Measurements from ENCODE around the gene KRTAP10-1. TPM values are rescaled to one million over a fixed set of nuclear protein-coding genes. Genes with fewer than 3 reads are reported as not detected.
"Not testable (repeated sequence)": the region's sequence is repeated elsewhere in the genome, so short reads cannot be mapped to it uniquely, and the experiment has no call there.

KRTAP10-1 gene
- total and polyA plus RNA-seq, 8 donors: not detected

GRCh38 chr21:44582055-44582454 lies 42.1 kb upstream of the KRTAP10-1 start:
- 65 to 75% methylated on average over 15 of the region's 15 CpGs for WGBS, 2 donors
- DNase-seq (no peak), FAIRE-seq (no peak), ATAC-seq (no peak)
- TF ChIP-seq, protein P1, sequence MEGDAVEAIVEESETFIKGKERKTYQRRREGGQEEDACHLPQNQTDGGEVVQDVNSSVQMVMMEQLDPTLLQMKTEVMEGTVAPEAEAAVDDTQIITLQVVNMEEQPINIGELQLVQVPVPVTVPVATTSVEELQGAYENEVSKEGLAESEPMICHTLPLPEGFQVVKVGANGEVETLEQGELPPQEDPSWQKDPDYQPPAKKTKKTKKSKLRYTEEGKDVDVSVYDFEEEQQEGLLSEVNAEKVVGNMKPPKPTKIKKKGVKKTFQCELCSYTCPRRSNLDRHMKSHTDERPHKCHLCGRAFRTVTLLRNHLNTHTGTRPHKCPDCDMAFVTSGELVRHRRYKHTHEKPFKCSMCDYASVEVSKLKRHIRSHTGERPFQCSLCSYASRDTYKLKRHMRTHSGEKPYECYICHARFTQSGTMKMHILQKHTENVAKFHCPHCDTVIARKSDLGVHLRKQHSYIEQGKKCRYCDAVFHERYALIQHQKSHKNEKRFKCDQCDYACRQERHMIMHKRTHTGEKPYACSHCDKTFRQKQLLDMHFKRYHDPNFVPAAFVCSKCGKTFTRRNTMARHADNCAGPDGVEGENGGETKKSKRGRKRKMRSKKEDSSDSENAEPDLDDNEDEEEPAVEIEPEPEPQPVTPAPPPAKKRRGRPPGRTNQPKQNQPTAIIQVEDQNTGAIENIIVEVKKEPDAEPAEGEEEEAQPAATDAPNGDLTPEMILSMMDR (IDR thresholded peaks at IDR 0.05): no peak
- Histone ChIP-seq H3K27ac (no peak overlapping the region), H3K36me3 (no peaks in the 10 kb centered on the region), H3K4me3 (no peak overlapping the region), H3K27me3 (peaks cover 0 to 11% (median 0%) of the 10 kb centered on the region in 4 donors), H3K9me3 (no peaks in the 10 kb centered on the region), H3K4me1 (no peaks in the 10 kb centered on the region)
- intact Hi-C loops (cut with DNase I): no loop called here

DNA sequence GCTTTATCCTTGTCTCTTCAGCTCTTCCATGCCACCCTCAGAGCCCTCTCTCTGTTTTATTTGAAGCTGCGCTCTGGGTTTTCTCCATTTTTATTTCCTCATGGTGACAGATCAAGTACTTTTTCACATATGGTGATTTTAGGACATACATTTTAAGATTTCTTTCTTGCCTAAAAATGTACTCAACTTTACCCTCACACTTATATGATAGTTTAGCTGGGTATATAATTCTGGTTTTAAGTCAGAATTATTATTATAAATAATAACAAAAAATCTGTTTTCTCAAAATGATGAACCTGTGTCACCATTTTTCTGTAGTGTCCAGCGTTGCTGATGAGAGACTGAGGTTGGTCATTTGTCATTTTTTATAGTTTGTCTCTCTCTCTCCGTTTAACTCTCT lies 41.2 kb upstream of the KRTAP10-1 start:
- FAIRE-seq (no peak), ATAC-seq (no peak), DNase-seq (no peak)
- 78 to 86% methylated on average over 3 of the region's 3 CpGs for WGBS, 2 donors
- intact Hi-C loops (cut with DNase I): no loop called here
- H3K4me3 ChIP-seq: no peak overlapping the region
- TF ChIP-seq, protein P1 (IDR thresholded peaks at IDR 0.05): no peak
- no peak overlapping the region for H3K27ac ChIP-seq
- no peaks in the 10 kb centered on the region for H3K9me3 ChIP-seq
- H3K27me3 ChIP-seq: peaks cover 0 to 10% (median 0%) of the 10 kb centered on the region in 4 donors
- H3K4me1 ChIP-seq: no peaks in the 10 kb centered on the region
- H3K36me3 ChIP-seq: no peaks in the 10 kb centered on the region

DNA sequence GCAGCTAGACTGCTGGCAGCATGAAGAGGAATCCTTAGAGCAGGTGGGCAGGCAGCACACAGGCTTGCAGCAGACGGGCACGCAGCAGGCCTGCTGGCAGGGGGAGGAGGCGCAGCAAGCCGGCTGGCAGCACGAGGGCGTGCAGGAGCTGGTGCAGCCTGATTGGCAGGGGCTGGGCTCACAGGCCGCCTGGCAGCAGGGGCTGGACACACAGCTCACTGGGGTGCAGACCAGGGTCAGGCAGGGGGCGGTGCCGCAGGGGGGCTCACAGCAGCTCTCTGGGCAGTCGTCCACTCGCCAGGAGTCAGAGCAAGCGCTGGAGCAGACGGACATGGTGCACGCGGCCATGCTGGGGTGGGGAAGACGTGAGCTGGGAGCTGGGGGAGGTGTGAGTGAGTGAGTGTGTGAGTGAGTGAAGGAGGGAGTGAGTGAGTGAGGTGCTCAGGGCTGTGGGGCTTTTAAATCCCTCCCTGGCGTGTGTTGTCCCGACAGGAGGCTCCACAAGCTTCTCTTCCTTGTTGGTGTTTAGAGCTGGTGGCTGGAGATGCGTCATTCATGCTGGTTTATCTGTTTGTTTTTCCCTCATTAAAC lies 40.3 kb upstream of the KRTAP10-1 start, which contains the start of gene KRTAP10-5:
TSS of gene KRTAP10-5 (minus strand) at position 374 of the 591 bp plus-strand sequence. CDS start at position 348, 26 bp downstream.
- H3K9me3 ChIP-seq; intact Hi-C loops (cut with DNase I); FAIRE-seq; H3K27ac ChIP-seq; H3K27me3 ChIP-seq; H3K36me3 ChIP-seq; H3K4me1 ChIP-seq; ATAC-seq; DNase-seq; H3K4me3 ChIP-seq: not testable (repeated sequence)
- WGBS, 2 donors: 24 to 40% methylated on average over 16 to 19 of the region's 19 CpGs

DNA sequence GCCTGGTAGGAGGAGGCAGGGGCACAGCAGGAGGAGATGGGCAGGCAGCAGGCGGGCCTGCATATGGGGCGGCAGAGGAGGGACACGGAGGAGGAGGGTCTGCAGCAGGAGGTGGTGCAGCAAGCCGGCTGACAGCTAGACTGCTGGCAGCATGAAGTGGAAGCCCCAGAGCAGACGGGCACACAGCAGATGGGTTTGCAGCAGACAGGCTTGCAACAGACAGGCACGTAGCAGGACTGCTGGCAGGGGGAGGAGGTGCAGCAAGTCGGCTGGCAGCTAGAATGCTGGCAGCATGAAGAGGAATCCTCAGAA lies 39.8 kb upstream of the KRTAP10-1 start:
- H3K4me1 ChIP-seq: no peaks in the 10 kb centered on the region
- 48 to 53% methylated on average over 7 of the region's 7 CpGs for WGBS, 2 donors
- DNase-seq (no peak), FAIRE-seq (no peak), ATAC-seq (no peak)
- H3K27me3 ChIP-seq: peaks cover 0 to 5% (median 0%) of the 10 kb centered on the region in 4 donors
- H3K4me3 ChIP-seq: no peak overlapping the region
- TF ChIP-seq, protein P1 (IDR thresholded peaks at IDR 0.05): no peak
- intact Hi-C loops (cut with DNase I): no loop called here
- no peaks in the 10 kb centered on the region for H3K9me3 ChIP-seq
- H3K27ac ChIP-seq: no peak overlapping the region
- H3K36me3 ChIP-seq: no peaks in the 10 kb centered on the region

DNA sequence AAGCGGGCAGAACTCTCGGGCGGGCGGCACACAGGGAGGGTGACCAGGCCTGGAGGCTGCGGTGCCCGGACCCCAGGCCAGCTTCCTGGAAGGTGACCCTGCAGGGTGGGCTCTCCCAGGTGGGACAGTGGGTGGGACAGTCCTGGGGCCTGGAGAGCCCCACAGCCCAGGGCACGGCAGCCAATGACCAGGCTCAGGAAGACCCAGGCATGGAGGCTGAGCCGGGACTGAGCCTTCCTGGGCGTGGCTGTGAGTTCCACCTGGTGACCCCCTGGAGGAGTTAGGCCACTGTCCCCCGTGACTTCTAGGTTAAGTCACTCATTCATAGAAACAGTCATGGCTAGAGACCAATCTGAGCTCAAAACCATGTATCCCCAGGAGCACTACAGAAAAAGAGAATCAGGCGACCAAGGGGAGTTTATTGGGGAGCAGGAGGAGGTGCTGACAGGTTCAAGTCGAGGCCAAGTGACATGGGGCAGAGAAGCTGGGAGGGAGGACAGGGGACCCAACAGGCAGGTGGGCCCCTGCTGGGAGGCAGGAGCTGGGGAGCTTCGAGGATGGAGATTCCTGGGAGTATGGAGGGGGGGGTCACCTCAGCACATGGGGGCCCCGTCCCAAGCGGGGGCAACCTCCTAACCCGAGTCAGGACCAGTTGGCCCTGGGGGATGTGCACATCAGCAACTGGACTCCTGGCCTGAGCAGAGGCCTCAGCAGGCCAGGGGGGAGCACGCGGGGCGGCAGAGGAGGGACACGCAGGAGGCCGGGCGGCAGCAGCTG lies 39.2 kb upstream of the KRTAP10-1 start:
- no peak for DNase-seq

More for the DNA sequence above, 39.2 kb upstream of the KRTAP10-1 start:
- no peak overlapping the region for H3K27ac ChIP-seq
- no peak overlapping the region for H3K4me3 ChIP-seq
- intact Hi-C loops (cut with DNase I): no loop called here
- no peak for ATAC-seq
- no peaks in the 10 kb centered on the region for H3K4me1 ChIP-seq
- no peaks in the 10 kb centered on the region for H3K36me3 ChIP-seq
- WGBS, 2 donors: 62 to 69% methylated on average over 12 to 22 of the region's 22 CpGs
- FAIRE-seq: no peak
- TF ChIP-seq, protein P1 (IDR thresholded peaks at IDR 0.05): no peak
- no peaks in the 10 kb centered on the region for H3K9me3 ChIP-seq
- H3K27me3 ChIP-seq: peaks cover 0 to 5% (median 0%) of the 10 kb centered on the region in 4 donors

Data from pancreas (tissue), 10 donors.